GM18520 (cell line): Measurements from ENCODE around the gene PYY.
"Not testable (repeated sequence)": the region's sequence is repeated elsewhere in the genome, so short reads cannot be mapped to it uniquely, and the experiment has no call there.

ENCODE experiments used
- ATAC-seq: cut with Tn5 transposase; IDR thresholded peaks from one replicate; pipeline ENCODE4 v1.9.1; 2021; ENCODE audit not compliant: unreplicated experiment

Gene PYY

GRCh38 chr17:43953746-43954145, at the start of gene PYY:
Gene PYY (minus strand): TSS chr17:43953940. CDS start chr17:43953483, 457 bp downstream.
- ATAC-seq, result no peak

- no peak for ATAC-seq
These were observed 48.6 kb upstream of the PYY start for GRCh38 chr17:44002141-44002848.

- no peak for ATAC-seq
These were observed 47.8 kb upstream of the PYY start for GRCh38 chr17:44001461-44001920.

DNA sequence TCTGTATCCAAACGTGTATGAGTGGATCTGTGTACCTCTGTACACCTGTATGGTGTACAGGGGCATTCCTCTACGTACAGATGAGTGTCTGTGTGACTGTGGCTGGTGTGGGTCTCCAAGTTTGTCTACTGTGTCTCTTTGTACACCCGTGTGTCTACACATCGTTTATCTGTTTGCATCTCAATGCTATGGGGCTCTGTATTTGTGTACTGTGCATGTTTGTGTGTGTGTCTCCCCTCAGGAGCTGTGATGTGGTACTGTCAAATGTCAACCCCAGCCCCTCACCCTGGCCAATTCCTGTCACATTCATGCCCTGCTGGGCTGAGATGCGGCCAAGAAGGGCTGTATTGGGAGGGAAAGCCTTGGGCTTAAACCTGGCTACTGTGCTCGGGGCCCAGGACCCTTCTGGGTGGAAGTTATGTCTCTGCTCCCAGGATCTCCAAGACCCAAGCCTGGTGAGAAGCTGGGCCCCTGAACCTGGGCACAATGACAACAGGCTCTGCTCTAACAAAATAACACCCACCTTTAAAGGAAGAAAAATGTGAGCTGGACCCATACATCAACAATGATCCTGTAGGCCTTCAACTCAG, 47.2 kb upstream of the PYY start:
- ATAC-seq, result no peak

DNA sequence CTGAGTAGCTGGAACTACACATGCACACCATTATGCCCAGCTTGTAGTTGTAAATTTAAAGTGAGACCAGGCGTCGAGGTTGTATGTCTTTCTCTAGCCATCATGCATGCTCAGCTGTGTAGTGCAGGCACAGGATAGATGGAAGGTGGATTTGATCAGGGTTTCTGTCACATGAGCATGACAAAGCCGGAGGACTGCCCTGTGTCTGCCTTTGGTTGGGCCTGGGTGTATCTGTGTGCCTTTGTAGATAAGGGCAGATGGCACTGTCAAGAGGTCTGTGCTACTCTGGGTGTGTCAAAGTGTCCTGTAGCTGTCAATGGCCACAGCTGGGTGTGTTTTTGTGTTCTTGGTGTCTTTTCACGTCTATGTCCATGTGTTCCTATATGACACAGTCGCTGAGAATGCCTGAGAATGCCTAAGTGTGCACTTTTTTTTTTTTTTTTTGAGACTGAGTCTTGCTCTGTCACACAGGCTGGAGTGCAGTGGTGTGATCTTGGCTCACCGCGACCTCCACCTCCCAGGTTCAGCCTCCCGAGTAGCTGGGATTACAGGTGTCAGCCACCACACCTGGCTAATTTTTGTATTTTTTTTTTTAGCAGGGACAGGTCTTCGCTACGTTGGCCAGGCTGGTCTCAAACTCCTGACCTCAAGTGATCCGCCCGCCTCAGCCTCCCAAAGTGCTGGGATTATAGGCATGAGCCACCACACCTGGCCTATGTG, 46.6 kb upstream of the PYY start:
- no peak for ATAC-seq

DNA sequence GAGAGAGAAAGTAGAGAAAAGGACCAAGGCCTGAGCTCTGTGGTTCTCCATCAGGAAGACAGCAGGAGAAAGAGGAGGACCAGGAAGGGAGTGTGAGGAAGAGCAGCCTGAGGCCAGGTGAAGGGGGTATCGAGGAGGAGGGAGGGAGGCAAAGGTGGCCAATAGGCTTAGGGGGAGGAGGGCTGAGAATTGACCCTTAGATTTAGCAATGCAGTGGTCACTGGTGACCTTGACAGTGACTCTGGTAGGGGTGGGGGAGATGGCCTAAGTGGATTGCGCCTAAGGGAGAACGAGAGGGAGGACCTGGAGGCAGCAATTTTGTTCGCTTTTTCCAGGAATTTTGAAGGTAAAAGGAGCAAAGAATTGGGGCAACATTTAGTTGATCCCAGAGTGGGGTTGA, 45.3 kb upstream of the PYY start:
- no peak for ATAC-seq

DNA sequence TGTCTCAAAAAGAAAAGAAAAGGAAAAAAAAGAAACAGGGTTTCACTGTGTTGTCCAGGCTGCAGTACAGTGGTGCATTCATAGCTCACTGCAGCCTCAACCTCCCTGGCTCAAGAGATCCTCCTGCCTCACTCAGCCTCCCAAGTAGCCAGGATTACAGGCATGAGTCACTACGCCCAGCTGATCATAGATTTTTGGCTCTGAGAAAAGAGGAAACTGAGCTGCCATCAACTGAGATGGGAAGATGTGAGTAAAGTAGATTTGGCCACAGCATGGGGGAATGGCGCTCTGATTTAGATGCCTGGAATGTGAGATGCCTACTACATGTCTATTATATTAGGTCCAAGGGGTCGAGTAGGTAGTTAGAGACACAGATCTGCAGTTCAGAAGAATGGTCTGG, 44.8 kb upstream of the PYY start:
- ATAC-seq, result no peak

- ATAC-seq, result not testable (repeated sequence)
These were observed 43.4 kb upstream of the PYY start for GRCh38 chr17:43997180-43997579.

GRCh38 chr17:43995150-43995471, 41.4 kb upstream of the PYY start:
- no peak for ATAC-seq

GRCh38 chr17:43994272-43995149, 40.8 kb upstream of the PYY start:
- ATAC-seq, result no peak

GRCh38 chr17:43992641-43993040, 38.9 kb upstream of the PYY start:
- ATAC-seq, result no peak

- no peak for ATAC-seq
These were observed 34.6 kb upstream of the PYY start for GRCh38 chr17:43988301-43988700.

DNA sequence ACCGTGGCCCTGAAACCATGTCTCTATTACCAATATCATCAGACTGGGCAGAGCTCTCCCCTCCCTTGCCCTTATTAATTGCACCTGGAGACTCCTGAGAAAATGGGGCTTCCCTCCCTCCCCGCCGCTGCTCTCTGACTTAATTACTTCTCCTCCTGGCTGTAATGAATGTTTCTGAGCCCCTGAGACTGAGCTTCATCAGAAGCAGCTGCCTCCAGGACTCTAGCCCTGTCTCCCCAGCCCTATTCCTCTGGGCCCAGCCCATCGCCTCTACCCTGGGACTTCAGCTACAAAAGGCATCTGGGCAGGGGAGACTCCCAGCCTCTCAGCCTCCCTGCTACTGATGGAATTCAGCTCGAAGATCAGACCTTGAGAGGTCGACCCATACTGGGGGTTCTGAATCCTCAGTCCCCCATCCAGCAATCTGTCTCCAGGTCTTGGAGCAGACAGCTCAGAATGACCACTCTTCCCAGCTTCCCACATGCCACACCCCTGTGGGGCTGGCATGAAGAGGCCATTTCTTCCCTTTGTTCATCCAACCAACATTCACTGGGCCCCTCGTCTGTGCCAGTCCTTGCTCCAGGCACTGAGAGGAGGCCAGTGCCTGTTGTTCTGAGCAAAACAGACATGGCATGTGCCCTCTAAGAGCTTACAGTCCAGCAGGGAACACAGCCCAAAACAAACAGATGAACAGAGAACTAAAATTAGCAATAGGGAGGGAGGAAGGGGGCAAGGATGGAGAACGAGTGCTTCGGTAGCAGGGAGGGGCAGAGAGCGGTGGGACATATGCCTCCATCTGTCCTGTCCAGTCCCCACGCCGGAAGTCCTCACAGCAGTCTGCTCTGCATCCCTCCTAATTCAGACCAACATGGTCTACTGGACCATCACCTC, 33.6 kb upstream of the PYY start:
- ATAC-seq, result no peak

GRCh38 chr17:43986225-43986981, 32.7 kb upstream of the PYY start:
- no peak for ATAC-seq

DNA sequence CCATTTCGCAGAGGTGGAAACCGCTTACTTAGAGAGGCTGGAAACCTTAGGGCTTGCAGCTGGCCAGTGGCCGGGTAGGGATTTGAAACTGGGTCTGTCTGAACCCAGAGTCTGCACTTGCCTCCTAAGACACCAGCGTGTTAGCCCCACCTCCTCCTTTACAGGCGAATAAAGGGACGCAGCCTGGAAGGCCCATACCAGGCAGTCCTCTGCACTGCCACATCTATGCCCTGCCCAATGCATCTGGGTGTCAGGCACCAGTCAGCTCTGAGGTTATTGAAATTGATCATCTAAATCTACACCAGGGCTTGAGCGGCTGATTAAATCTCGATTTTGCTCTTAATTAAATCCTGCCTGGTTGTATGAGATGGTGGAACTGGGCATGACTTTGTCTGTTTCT, 30.8 kb upstream of the PYY start:
- ATAC-seq, result no peak

GRCh38 chr17:43983515-43984411, 30.0 kb upstream of the PYY start:
- ATAC-seq, result no peak

DNA sequence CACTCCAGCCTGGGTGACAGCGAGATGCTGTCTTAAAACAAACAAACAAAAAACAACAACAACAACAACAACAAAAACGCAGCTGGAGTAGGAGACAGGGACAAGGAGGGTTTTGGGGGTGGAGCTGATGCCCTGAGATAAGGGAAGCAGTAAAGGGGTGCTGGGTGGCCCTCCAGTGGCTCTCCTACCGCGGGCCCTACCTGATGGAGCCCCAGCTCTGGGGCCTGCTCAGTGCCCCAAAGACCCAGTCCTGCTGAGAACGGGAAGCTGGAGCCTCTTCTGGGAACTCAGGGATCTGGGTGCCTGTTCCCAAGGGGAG, 29.4 kb upstream of the PYY start:
- ATAC-seq, result no peak

DNA sequence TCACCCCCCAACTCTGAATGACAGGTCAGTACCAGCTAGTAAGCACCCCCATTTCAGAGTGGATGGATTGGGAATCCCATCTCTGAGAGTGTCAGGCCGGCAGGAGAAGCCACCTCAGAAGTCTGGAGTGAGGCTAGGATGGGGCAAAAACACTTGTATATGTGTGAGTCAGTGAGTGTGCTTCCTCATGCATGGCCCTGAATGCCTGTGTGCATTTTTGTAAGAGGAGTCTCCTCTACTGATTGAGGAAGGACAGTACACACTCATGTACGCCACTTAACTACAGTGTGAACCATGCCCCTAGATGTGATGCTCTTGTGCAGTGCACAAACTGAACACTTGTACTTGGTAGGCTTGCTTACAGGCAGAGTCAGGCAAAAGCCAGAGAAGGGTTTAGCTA, 28.4 kb upstream of the PYY start:
- no peak for ATAC-seq

GRCh38 chr17:43979671-43980070, 25.9 kb upstream of the PYY start:
- ATAC-seq, result no peak
